Measurements from ENCODE around the gene PTAR1. TPM values are rescaled to one million over a fixed set of nuclear protein-coding genes. Genes with fewer than 3 reads are reported as not detected.

Gene PTAR1
- total RNA-seq, 1 donor from 2014 or later: 146 TPM

DNA sequence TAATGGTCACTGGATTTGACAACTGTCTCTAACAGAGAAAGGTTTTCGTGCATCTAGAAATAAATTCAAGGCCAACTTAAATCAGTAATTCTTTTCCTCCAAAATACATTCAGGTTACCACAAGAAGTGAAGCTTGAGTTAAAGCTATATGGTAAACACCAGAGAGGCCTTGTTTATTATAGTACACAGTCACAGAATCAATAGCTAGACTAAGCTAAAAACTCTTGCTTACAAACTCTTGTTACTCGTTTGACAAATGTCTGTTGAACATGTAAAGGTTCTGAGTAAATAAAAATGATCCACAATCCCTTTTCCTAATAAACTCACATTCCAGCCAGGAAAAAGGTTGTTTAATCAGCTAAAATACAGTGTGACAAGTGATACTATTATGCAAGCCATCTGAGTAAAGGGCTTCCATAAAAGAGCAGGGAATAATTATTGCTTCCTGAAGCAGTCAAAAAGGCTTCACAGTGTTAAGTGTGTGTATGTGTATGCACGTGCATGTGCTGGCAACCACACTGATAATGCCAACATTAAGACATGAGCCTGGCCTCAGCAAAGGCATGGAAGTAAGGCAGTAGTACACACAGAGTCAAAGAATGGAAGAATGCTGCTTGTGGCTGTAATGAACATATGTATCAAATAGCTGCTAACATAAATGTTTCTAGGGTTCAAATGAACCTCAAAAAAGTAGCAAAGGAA, 12.8 kb downstream of the PTAR1 start:
- H3K36me3 ChIP-seq: no peaks in the 10 kb centered on the region
- H3K4me1 Mint-ChIP-seq: peaks cover 20% of the 10 kb centered on the region
- H3K79me2 ChIP-seq (ENCODE audit: low read depth): peaks cover 93% of the 10 kb centered on the region
- H3K27me3 ChIP-seq: no peaks in the 10 kb centered on the region
- H4K20me1 ChIP-seq (ENCODE audit: low read depth): peaks cover 33% of the 10 kb centered on the region
- peaks cover 4% of the 10 kb centered on the region for H3K4me1 ChIP-seq
- H2AFZ ChIP-seq (replicated peaks): no peak overlapping the region
- H3K9me3 ChIP-seq (ENCODE audit: low read depth): no peaks in the 10 kb centered on the region
- no peaks in the 10 kb centered on the region for H3K27me3 Mint-ChIP-seq (ENCODE audit: insufficient read depth, low read depth)
- H3K36me3 Mint-ChIP-seq: peaks cover 37% of the 10 kb centered on the region
- no peaks in the 10 kb centered on the region for H3K9me3 Mint-ChIP-seq
- no peak overlapping the region for H3K4me3 ChIP-seq
- no peak for DNase-seq (ENCODE audit: low spot score)
- no peak overlapping the region for H3K27ac ChIP-seq
- TF ChIP-seq, protein P1, sequence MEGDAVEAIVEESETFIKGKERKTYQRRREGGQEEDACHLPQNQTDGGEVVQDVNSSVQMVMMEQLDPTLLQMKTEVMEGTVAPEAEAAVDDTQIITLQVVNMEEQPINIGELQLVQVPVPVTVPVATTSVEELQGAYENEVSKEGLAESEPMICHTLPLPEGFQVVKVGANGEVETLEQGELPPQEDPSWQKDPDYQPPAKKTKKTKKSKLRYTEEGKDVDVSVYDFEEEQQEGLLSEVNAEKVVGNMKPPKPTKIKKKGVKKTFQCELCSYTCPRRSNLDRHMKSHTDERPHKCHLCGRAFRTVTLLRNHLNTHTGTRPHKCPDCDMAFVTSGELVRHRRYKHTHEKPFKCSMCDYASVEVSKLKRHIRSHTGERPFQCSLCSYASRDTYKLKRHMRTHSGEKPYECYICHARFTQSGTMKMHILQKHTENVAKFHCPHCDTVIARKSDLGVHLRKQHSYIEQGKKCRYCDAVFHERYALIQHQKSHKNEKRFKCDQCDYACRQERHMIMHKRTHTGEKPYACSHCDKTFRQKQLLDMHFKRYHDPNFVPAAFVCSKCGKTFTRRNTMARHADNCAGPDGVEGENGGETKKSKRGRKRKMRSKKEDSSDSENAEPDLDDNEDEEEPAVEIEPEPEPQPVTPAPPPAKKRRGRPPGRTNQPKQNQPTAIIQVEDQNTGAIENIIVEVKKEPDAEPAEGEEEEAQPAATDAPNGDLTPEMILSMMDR (IDR thresholded peaks at IDR 0.05): no peak
- TF ChIP-seq EZH2phosphoT487 (IDR thresholded peaks at IDR 0.05) (no peak), EZH2 (IDR thresholded peaks at IDR 0.05) (no peak)
- no peak overlapping the region for H3K9ac ChIP-seq
- no peaks in the 10 kb centered on the region for H3F3A ChIP-seq (ENCODE audit: low read depth)
- H3K27ac Mint-ChIP-seq: no peak overlapping the region
- no peak overlapping the region for H3K4me2 ChIP-seq
- H3K4me3 Mint-ChIP-seq: no peak overlapping the region

DNA sequence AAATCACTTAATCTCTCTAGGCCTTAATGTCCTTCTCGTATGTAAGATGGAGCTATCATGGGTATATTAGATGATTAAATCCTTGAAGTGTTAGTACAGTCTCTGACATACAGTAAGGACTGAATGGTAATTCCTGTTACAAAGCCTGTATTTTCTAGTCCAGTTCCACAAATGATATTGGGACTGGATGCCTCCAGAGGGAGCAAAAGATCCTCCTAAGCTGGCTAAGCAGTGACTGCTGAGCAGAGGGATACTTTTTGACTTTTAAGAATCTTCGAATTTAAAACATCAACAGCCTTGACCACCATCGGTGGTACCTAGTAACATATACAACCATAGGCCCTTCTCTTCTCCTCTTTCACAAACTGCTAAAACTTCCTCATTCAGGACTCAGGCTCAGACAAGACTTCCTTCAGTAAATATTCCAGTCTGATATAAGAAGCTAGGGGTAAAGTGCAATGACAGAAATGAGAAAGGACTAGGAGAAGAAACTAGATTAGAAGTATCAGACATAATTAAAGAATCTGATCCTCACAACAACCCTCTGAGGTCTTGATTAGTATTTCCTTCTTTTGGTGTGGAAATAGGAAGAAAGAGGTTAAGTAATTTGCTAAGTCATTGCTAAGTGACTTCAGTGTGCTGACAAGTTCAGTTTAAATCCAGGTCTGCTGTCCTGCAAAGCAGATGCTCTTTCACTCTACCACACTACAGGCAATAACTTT, 13.9 kb downstream of the PTAR1 start:
- Histone ChIP-seq H3K36me3 (no peaks in the 10 kb centered on the region), H3K4me1 (no peaks in the 10 kb centered on the region), H3K9ac (no peak overlapping the region), H3K9me3 (ENCODE audit: low read depth) (no peaks in the 10 kb centered on the region), H3K79me2 (ENCODE audit: low read depth) (peaks cover 91% of the 10 kb centered on the region), H3K27me3 (no peaks in the 10 kb centered on the region), H4K20me1 (ENCODE audit: low read depth) (peaks cover 29% of the 10 kb centered on the region), H3K27ac (no peak overlapping the region), H3F3A (ENCODE audit: low read depth) (no peaks in the 10 kb centered on the region), H3K4me3 (no peak overlapping the region), H2AFZ (replicated peaks) (no peak overlapping the region), H3K4me2 (no peak overlapping the region)
- TF ChIP-seq, protein P1 (IDR thresholded peaks at IDR 0.05): peak; percentile 46
- TF ChIP-seq EZH2 (IDR thresholded peaks at IDR 0.05): no peak
- Mint-ChIP-seq H3K27ac (no peak overlapping the region), H3K27me3 (ENCODE audit: insufficient read depth, low read depth) (no peaks in the 10 kb centered on the region), H3K9me3 (no peaks in the 10 kb centered on the region), H3K4me3 (no peak overlapping the region), H3K4me1 (peaks cover 17% of the 10 kb centered on the region), H3K36me3 (peaks cover 40% of the 10 kb centered on the region)
- DNase-seq (ENCODE audit: low spot score): peak; percentile 20

DNA sequence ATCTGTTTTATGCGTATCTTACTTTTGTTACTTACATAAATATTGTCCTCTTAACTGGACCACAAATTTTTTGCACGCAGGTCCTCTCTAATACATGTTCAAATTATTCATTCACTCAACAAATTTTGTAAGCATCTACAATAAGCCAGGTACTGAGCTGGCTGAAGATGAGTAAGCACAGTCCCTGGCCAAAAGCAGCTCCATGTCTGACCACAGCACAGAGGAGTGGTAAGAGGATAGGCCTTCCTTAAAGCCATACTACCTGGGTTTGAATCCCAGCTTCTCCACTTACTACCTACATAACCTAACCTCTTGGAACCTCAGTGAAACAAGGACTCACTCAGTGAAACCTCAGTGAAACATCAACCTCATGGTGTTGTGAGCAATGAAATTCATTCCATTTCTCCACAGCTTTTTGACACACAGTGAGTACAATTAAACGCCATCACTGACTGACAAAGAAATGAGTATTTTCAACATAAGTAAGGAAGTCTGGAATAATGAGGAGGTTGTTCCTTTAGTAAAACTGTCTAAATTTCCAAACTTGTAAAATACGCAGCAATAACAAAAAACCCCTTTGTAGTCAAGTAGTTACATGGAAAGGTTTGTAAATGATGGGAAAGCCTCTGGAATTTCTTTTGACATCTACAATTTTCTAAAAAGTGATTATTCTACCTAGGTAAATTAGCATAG, 15.0 kb downstream of the PTAR1 start:
- Mint-ChIP-seq H3K27me3 (ENCODE audit: insufficient read depth, low read depth) (no peaks in the 10 kb centered on the region), H3K4me3 (no peak overlapping the region), H3K4me1 (peaks cover 15% of the 10 kb centered on the region), H3K9me3 (no peaks in the 10 kb centered on the region), H3K36me3 (peaks cover 35% of the 10 kb centered on the region), H3K27ac (no peak overlapping the region)
- no peak overlapping the region for H3K27ac ChIP-seq
- no peaks in the 10 kb centered on the region for H3F3A ChIP-seq (ENCODE audit: low read depth)
- no peaks in the 10 kb centered on the region for H3K9me3 ChIP-seq (ENCODE audit: low read depth)
- peaks cover 85% of the 10 kb centered on the region for H3K79me2 ChIP-seq (ENCODE audit: low read depth)
- no peak overlapping the region for H3K9ac ChIP-seq
- TF ChIP-seq, protein P1 (IDR thresholded peaks at IDR 0.05): no peak
- TF ChIP-seq EZH2phosphoT487 (IDR thresholded peaks at IDR 0.05): no peak
- TF ChIP-seq EZH2 (IDR thresholded peaks at IDR 0.05): no peak
- no peak overlapping the region for H3K4me3 ChIP-seq
- H2AFZ ChIP-seq (replicated peaks): no peak overlapping the region
- no peak overlapping the region for H3K4me2 ChIP-seq
- H3K27me3 ChIP-seq: no peaks in the 10 kb centered on the region
- peaks cover 29% of the 10 kb centered on the region for H4K20me1 ChIP-seq (ENCODE audit: low read depth)
- no peak for DNase-seq (ENCODE audit: low spot score)
- H3K36me3 ChIP-seq: peaks cover 5% of the 10 kb centered on the region
- H3K4me1 ChIP-seq: no peaks in the 10 kb centered on the region
